CD4-positive, alpha-beta T cell treated with Interleukin-4 for 1 hour (primary cell): ENCODE measurements around the gene VPS35.
"Not testable (repeated sequence)": the region's sequence is repeated elsewhere in the genome, so short reads cannot be mapped to it uniquely, and the experiment has no call there.

Experiments
- DNase-seq, 2 donors: peaks; one replicate each; pipeline ENCODE4 v3.0.0-alpha.2; 2020 to 2022

The VPS35 gene

GRCh38 chr16:46650254-46650623 lies 38.7 kb downstream of the VPS35 start:
- DNase-seq = no peak

DNA sequence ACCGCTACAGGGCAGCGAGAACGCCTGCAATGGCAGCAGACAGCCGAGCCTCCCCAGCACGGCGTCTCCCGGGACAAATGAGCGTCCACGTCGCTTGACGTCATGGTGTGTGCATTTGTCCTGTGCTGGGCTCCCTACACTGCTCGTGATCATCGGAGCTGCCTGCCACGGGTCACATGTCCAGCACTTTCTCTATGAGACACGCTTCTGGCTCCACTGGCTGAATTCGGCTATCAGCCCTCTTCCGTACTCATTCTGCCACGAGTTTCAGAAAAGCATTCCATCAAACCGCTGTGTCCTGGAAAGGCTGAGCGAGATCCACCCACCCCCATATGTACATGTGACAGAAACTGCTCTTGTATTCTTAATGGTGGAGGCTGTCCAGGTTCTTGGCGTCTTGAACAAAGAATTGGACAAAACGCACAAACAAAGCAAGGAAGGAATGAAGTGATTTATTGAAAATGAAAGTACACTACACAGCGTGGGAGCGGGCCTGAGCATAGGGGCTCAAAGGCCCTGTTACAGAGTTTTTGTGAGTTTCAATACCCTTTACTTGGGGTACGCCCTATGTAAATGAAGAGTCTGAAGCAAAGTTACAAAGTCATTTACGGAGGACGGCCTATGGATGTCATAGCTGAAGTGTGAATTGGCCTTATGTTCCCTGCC lies 39.3 kb downstream of the VPS35 start:
- DNase-seq = no peak

GRCh38 chr16:46648656-46649055 lies 40.3 kb downstream of the VPS35 start:
- no peak for DNase-seq

DNA sequence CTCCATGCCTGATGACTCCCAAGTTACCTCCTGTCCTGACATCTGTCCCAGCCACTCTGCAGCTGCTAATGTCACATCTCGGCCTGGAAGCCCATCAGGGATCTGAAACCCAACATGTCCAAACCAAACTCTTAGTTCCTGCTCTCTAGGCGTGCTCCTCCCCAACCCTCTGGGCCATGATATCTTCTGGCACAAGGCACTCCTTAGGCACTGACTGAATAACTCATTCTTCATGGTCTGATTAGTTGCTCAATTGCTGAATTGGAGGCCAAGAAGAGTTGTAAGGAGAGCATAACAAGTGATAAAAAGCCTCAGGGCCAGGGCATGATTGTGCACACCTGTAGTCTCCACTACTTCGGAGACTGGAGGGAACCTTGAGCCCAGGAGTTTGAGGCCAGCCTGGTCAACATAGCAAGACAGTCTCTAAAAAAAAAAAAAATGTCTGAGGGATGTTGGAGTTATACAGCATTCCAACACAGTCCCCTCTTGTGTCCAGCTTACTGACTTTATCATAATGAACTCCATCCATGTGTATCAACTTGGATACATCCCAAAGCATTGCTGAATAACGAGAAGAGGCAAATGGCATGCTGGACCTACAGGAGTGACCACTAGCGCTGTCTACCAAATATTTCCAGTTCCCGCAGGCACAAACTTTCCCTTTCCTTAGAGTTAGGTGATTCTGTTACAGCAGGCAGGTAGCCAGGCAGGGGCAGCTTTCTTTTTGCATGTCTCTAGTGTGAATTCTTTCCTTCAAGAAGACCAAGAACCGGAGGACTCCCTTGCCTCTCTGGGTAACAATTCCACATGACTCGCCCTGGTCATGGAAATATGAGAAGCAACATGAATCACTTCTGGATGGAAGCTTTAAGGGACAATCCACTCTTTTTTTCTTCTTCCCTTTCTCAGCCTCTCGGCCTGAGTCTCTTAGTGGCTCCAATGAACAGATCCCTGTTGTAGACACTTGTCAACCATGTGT lies 49.7 kb downstream of the VPS35 start:
- no peak for DNase-seq

DNA sequence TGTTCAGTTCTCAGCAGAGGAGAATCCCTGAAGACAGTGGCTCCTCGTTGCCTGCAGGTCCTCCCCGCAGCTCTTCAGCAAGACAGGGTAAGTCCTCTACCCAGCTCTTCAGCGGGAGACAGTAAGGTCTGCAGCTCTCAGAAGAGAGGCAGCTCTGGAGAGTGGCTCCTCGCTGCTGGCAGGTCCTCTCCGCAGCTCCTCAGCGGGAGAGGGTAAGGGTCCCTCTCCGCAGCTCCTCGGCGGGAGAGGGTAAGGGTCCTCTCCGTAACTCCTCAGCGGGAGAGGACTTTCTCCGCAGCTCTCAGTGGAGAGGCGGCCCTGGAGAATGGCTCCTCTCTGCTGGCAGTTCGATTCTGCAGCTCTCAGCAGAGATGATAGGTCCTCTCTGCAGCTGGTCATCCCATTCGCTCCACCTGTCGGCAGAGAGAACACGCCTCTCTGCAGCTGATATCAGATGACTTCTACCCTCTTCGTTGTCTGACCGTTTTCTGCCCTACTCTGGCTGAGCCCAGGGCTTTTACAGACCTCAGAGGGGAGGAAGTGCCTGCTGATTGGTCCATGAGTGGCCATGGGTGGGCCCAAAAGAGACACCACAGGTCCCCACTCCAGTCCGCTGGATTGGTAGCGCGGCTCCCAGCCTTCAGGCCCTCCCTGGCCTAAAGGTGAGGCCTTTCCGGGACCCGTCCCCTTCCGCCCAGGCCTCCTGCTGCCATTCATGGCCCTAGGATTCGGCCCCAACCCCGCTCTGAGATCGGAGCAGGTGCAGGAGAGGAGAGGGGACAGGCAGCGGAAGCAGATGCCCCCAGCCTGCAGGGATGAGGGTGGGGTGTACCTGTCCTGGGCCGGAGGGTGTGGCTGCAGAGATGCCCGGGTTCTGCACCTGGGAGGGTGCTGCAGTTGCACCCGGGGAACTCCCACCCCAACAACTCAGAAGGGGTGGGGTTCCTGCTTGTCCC lies 55.9 kb downstream of the VPS35 start:
- no peak for DNase-seq

GRCh38 chr16:46629331-46630219 lies 59.4 kb downstream of the VPS35 start:
- DNase-seq = no peak

DNA sequence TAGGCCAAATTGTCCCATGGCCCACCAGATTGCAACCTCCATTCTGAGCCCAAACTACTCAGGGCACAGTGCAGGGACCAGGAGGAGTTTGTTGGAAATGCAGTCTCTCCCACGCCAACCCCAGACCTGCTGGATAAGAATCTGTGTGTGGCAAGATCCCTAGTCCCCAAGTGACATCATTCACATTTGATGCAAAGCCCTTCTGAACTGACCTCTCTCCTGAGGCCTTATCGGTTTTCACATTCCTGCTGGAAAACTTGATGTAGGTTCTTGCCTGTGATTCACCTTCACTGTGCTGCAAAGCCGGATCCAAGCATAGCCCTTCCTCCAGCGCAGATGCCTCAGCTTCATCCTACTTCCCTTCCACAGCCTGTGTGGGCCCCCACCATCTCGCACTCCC lies 61.2 kb downstream of the VPS35 start:
- no peak for DNase-seq

GRCh38 chr16:46626681-46627080 lies 62.3 kb downstream of the VPS35 start:
- not testable (repeated sequence) for DNase-seq

GRCh38 chr16:46624862-46625261 lies 64.1 kb downstream of the VPS35 start:
- DNase-seq = not testable (repeated sequence)

DNA sequence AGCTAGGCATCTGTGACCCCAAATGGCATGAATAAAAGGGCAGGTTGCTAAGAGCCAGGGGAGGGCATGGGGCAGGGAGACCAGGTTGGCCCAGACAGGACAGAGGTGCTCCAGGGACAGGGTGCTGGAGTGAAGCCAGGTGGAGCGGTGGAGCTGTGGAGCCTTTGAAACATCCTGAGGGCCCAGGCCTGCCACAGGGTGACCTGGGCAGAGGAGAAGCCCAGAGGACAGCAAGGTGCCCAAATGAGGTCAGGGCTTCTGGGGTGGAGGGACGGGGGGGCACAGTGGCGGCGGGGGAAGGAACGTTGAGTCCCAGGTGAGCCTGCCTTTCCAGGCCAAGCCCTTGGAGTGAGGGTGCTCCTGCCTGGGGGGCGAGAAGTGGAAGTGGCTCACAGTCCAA lies 65.3 kb downstream of the VPS35 start:
- not testable (repeated sequence) for DNase-seq

GRCh38 chr16:46623246-46623645 lies 65.7 kb downstream of the VPS35 start:
- DNase-seq = peak in 1 of 2 donors; percentile 29

- DNase-seq = no peak
Observed at GRCh38 chr16:46621934-46622676, 66.9 kb downstream of the VPS35 start.

GRCh38 chr16:46621006-46621933 lies 67.7 kb downstream of the VPS35 start, which contains the start of gene SHCBP1:
SHCBP1 (minus strand) TSS chr16:46621379; CDS start chr16:46621359, 20 bp downstream.
- peak; percentile 73 for DNase-seq

GRCh38 chr16:46620266-46621005 lies 68.5 kb downstream of the VPS35 start:
- DNase-seq = no peak

- DNase-seq = no peak
Observed at GRCh38 chr16:46618516-46618915, 70.5 kb downstream of the VPS35 start.

- no peak for DNase-seq
Observed at GRCh38 chr16:46614006-46614405, 75.0 kb downstream of the VPS35 start.

DNA sequence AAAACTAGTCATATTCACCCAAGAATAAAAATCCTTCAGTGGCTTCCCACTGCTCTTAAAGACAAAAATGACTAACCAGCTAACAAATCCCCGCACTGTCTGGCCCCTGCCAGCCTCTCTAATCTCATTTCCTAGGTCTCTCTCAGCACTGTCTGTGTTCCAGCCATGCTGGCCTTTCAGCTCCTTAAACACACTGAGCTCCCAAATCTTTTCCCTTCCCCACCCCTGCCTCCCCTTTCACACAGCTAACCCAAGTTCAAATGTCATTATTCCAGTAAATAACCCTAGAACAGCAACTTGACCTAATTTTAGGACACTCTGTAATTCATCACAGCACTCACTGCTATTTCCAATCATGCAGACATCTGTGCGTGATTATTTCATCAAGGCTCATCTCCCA lies 75.6 kb downstream of the VPS35 start:
- no peak for DNase-seq

DNA sequence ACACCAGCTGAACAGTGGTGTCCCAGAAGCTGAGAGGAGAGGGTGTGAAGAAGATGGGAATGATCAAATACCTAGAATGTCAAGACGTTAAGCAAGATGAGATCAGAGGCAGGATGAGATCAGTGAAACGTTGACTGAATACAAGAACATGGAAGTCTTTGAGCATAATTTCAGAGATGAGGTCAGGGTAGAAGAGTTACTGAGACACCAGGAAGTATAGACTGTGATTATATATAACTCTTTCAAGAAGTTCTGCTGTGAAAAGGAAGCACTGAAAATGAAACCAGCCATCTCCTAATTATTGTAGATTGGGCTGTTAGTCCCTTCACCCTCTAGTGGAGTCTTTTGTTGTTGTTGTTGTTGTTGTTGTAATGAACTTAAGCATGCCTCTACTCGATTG lies 76.9 kb downstream of the VPS35 start:
- peak in 1 of 2 donors; percentile 27 for DNase-seq

GRCh38 chr16:46607529-46607928 lies 81.4 kb downstream of the VPS35 start:
- peak in 1 of 2 donors; percentile 63 for DNase-seq
